ENCODE results near the gene SLC16A1. TPM values are rescaled to one million over a fixed set of nuclear protein-coding genes. Genes with fewer than 3 reads are reported as not detected.

Gene SLC16A1
- total RNA-seq, 6 experiments from 2014 or later: 26.1 to 81.9 (median 55.2) TPM

- Histone ChIP-seq H3K9me3 (no peaks in the 10 kb centered on the region), H3K27ac (peak overlapping the region in 1 of 3 donors; percentile 8), H3K36me3 (no peaks in the 10 kb centered on the region), H3K4me3 (no peak overlapping the region), H3K4me1 (no peaks in the 10 kb centered on the region), H3K27me3 (no peaks in the 10 kb centered on the region)
- TF ChIP-seq POLR2A (IDR thresholded peaks at IDR 0.05): no peak
- no peak for TF ChIP-seq CTCF (IDR thresholded peaks at IDR 0.05)
- intact Hi-C loops (cut with DNase I): loop anchor here (5.0 to 10.0 kb wide), 2 partner anchors 73 to 161 kb away; partner anchors contain the start of gene SLC16A1 (in 1 of the 2)
- DNase-seq (no peak), ATAC-seq (peak in 1 of 4 donors; percentile 28)
- 80% methylated on average over 7 of the region's 8 CpGs for WGBS (ENCODE audit: insufficient coverage, low coverage, low lambda C conversion rate, missing lambda C conversion rate)
Measured at GRCh38 chr1:112881742-112882127, 74.3 kb downstream of the SLC16A1 start.

- H3K4me1 ChIP-seq: no peaks in the 10 kb centered on the region
- no peak for DNase-seq
- intact Hi-C loops (cut with DNase I): loop anchor here (5.0 to 10.0 kb wide), 3 partner anchors 75 to 165 kb away; partner anchors contain the start of gene SLC16A1 (in 1 of the 2)
- no peaks in the 10 kb centered on the region for H3K9me3 ChIP-seq
- no peak for ATAC-seq
- no peaks in the 10 kb centered on the region for H3K27me3 ChIP-seq
- no peak overlapping the region for H3K4me3 ChIP-seq
- H3K36me3 ChIP-seq: no peaks in the 10 kb centered on the region
- no peak overlapping the region for H3K27ac ChIP-seq
- no peak for TF ChIP-seq POLR2A (IDR thresholded peaks at IDR 0.05)
- TF ChIP-seq CTCF (IDR thresholded peaks at IDR 0.05): no peak
- WGBS (ENCODE audit: insufficient coverage, low coverage, low lambda C conversion rate, missing lambda C conversion rate): 78% methylated on average over 3 of the region's 3 CpGs
Measured at GRCh38 chr1:112879834-112880233, 76.2 kb downstream of the SLC16A1 start.

- no peak overlapping the region for H3K4me3 ChIP-seq
- H3K27me3 ChIP-seq: no peaks in the 10 kb centered on the region
- H3K36me3 ChIP-seq: no peaks in the 10 kb centered on the region
- no peak for ATAC-seq
- H3K4me1 ChIP-seq: no peaks in the 10 kb centered on the region
- H3K9me3 ChIP-seq: no peaks in the 10 kb centered on the region
- intact Hi-C loops (cut with DNase I): loop anchor here in 1 of 2 donors (10.0 kb wide), 1 partner anchor 166 kb away; no protein-coding TSS in a partner anchor
- WGBS (ENCODE audit: insufficient coverage, low coverage, low lambda C conversion rate, missing lambda C conversion rate): 59% methylated on average over 8 of the region's 9 CpGs
- TF ChIP-seq CTCF (IDR thresholded peaks at IDR 0.05) (no peak), POLR2A (IDR thresholded peaks at IDR 0.05) (no peak)
- no peak for DNase-seq
- no peak overlapping the region for H3K27ac ChIP-seq
Measured at GRCh38 chr1:112878321-112878720, 77.7 kb downstream of the SLC16A1 start.

GRCh38 chr1:112877750-112878149 lies 78.2 kb downstream of the SLC16A1 start:
- no peaks in the 10 kb centered on the region for H3K36me3 ChIP-seq
- no peaks in the 10 kb centered on the region for H3K9me3 ChIP-seq
- H3K27ac ChIP-seq: no peak overlapping the region
- DNase-seq: no peak
- intact Hi-C loops (cut with DNase I): loop anchor here in 1 of 2 donors (10.0 kb wide), 1 partner anchor 167 kb away; no protein-coding TSS in a partner anchor
- H3K4me3 ChIP-seq: no peak overlapping the region
- no peaks in the 10 kb centered on the region for H3K27me3 ChIP-seq
- no peaks in the 10 kb centered on the region for H3K4me1 ChIP-seq
- no peak for TF ChIP-seq CTCF (IDR thresholded peaks at IDR 0.05)
- no peak for TF ChIP-seq POLR2A (IDR thresholded peaks at IDR 0.05)
- WGBS (ENCODE audit: insufficient coverage, low coverage, low lambda C conversion rate, missing lambda C conversion rate): 69% methylated on average over 2 of the region's 2 CpGs
- ATAC-seq: no peak

Data from right lobe of liver (tissue), 6 donors.